HG02943 (cell line): Measurements from ENCODE around the gene NSUN2.
A peak's percentile ranks its signal among the peaks of the same experiment; 100 is the strongest.
"Not testable (repeated sequence)": the region's sequence is repeated elsewhere in the genome, so short reads cannot be mapped to it uniquely, and the experiment has no call there.

ENCODE experiments used
- ATAC-seq: cut with Tn5 transposase; IDR thresholded peaks from one replicate; pipeline ENCODE4 v1.9.1; 2021; ENCODE audit warnings: mild to moderate bottlenecking, low read depth, moderate library complexity; ENCODE audit not compliant: unreplicated experiment

Gene NSUN2

DNA sequence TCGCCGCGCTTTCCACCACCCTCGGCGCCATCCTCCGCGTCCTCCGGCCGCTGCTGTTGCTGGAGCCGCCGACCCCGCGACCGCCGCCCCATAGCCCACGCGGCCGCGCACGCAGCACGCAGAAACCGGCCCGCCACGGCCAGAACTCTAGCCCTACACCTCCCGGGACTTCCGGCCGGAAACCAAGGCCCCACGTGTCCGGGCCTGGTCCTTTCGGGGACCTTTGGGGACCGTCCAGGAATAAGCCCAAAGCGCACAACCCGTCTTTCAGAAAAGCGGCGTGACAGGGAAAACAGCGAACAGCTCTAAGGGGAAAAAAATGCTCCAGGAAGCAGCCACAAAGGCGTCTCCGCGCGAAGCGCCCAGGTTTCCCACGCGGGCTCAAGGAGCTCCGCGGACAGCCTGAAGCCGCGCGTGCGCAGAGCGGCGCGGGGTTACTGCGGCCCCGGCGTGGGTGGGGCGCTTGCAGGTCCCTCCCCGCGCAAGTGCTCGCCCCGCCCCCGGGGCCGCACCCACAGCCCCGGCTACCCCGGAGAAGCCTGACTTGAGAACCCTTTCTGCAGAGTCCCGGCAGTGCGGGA, at the start of gene NSUN2, which contains the start of gene SRD5A1:
NSUN2 (minus strand) TSS at position 157 of the 581 bp plus-strand sequence; CDS start at position 92, 65 bp downstream.
SRD5A1 (plus strand) TSS at position 553 of the 581 bp plus-strand sequence. CDS start 137 bp downstream, outside the sequence.
- ATAC-seq = peak; percentile 91

DNA sequence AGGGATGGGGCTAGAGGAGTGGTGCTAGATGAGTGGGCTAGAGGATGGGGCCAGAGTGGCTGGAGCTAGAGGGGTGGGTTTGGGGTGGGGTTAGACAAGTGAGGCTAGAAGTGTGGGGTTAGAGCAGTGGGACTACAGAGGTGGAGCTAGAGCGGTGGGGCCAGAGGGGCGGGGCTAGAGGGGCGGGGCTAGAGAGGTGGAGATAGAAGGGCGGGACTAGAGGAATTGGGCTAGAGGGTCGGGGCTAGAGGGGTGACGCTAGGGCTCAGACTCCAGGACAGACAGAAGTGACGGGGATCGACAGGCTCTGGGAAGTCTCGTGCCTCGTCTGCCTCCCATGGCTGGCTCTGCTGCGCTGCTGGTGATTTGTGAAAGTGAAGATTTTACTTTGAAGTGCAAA, 49.4 kb upstream of the NSUN2 start:
- ATAC-seq = no peak

DNA sequence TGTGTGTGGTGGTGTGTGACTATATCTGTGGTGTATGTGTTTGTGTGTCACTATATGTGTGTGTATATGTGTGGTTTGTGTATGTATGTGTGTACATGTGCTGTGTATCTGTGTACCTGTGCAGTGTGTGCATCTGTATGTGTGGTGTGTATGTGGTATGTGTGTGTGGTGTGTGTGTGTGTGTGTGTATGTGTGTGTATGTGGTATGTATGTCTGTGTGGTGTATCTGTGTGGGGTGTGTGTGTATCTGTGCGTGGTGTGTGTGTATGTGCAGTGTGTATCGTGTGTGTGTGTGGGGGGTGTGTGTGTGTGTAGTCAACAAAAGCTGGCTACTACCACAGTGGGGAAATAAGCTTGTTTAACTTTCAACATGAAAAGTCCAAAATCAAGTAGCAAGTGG, 48.8 kb upstream of the NSUN2 start:
- no peak for ATAC-seq

GRCh38 chr5:6680922-6681321, 48.1 kb upstream of the NSUN2 start:
- no peak for ATAC-seq

GRCh38 chr5:6678385-6678784, 45.5 kb upstream of the NSUN2 start:
- no peak for ATAC-seq

DNA sequence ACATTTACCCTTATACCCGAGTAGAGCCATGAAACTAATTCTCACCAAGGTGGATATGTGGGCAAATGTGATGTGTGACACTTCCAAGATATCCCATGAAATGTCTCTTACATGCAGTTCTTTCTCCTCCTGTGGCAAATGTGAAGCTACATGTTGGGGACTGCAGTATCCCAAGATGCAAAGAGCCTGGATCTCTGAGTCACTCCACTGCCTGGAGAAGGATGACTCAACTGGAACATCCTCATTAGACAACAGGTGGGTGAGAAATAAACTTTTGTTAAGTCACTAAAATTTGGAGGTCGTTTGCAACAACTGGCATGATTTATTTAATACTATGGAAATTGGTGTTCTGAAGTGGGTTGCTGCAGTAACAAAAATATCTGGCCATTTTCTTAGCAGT, 43.9 kb upstream of the NSUN2 start:
- ATAC-seq = no peak

GRCh38 chr5:6675784-6676491, 43.1 kb upstream of the NSUN2 start:
- ATAC-seq = no peak

DNA sequence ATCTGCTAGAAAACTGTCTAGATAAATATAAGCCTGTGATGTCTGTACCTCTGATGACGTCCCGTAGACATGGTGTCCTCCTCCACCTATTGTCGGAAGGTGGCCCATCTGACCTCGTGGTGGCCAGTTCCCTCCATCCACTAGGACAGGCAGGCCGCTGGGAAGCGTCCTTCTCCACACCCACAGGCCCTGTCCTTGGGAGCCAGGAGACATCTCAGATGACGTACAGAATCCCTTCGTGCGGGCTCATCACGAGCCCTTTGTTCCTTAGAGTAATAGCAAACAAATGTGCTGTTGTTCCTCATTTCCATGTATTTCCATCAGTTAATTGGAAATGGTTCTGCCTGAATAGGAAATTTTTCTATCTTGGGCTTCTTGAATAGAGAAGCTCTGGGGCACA, 42.0 kb upstream of the NSUN2 start:
- ATAC-seq = no peak

DNA sequence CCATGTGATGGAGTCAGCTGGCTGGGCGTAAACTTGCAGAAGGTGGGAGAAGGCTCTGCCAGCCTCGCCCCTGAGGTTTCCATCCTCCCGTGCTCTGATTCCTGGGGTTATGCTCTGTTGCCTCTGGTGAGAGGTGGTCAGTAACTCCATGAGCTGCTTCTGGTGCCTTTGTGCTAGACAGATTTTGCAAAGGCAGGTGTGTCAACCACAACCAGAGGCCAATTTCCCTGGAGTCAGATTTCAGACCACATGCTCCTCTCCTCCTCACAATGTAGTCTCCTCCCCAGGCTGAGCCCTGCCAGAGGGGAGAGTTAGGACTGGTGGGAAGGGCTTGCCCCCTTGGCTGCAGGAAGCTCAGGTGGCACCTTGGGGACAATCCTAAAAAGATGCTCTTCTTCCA, 41.6 kb upstream of the NSUN2 start:
- no peak for ATAC-seq

DNA sequence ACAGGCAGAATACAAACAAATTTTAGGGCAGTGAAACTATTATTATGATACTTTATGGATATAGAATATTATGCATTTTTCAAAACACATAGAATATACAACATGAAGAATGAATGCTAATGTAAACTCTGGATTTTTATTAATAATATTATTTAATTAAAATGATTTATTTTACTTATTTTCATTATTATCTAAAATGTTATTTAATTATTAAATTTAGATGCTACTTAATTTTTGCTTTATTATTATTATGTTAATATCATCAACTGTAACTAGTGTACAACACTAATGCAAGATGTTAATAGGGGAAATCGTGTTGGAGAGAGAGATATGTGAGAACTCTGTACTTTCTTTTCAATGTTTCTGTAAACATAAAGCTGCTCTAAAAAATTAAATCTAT, 41.1 kb upstream of the NSUN2 start:
- ATAC-seq = no peak

DNA sequence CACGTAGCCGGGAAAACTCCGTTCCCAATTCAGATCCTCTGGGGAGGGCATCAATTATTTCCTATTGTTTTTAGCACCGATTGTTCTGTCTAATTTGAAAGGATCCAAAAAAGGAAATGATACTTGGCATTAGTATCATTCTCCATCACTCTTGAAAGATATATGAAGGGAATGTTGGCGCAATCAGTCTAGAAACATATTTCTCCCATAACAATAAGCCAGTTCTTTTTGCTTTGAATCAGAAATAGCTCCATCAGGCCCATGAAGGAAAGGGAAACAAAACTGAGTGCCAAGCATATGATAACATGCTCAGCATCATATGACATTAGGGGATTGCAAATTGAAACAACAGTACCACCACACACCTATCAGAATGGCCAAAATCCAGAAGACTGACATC, 40.2 kb upstream of the NSUN2 start:
- ATAC-seq = no peak

DNA sequence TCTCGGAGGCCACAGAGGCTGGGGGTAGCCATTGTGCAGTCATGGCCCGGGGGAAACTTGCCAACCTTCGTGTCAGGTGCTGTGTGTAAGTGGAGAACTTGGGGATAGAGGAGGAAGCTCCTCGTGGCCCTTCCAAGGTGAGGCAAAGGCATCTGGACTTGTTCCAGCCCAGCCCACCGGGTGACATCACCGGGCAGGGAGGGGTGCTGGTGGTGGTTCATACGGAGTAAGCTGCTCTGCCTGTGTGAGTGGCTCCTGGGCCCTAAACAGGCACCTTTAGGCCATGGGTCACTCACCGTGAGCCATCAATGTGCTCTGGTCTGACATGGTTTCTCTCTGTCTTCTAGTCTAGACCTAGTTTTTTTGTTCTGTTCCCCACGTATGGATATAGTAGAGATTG, 35.9 kb upstream of the NSUN2 start:
- not testable (repeated sequence) for ATAC-seq

DNA sequence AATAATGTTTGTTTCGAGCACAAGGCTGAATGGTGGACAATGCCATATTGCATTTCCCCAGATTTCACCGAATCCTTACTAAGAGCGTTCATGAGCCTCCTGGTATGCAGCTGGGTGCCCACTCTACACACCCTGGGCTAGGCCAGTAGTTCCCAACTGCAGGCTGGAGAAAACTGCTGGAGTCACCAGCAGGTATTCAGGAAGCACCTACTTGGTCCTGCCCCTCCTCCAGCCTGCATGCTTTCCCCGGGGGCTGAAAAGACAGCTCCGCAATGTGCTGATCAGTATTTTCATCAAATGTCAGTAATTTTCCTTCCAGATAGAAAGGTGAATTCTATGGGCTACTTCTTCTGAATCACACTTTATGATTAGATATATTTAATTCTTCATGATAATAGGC, 34.8 kb upstream of the NSUN2 start:
- ATAC-seq = no peak

- ATAC-seq = no peak
These were observed 33.9 kb upstream of the NSUN2 start for GRCh38 chr5:6666762-6667161.

DNA sequence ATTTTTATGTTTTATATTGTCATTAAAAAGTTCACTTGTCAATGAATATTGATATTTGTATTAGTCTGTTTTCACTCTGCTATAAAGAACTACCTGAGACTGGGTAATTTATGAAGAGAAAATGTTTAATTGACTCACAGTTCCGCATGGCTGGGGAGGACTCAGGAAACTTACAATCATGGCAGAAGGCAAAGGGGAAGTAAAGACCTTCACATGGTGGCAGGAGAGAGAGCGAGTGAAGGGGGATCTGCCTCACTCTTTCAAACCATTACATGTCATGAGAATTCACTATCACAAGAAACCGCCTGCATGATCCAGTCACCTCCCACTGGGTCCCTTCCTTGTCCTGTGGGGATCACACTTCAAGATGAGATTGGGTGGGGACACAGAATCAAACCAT, 27.8 kb upstream of the NSUN2 start:
- ATAC-seq = peak; percentile 38

- peak; percentile 75 for ATAC-seq
These were observed 27.3 kb upstream of the NSUN2 start for GRCh38 chr5:6659941-6660684.

DNA sequence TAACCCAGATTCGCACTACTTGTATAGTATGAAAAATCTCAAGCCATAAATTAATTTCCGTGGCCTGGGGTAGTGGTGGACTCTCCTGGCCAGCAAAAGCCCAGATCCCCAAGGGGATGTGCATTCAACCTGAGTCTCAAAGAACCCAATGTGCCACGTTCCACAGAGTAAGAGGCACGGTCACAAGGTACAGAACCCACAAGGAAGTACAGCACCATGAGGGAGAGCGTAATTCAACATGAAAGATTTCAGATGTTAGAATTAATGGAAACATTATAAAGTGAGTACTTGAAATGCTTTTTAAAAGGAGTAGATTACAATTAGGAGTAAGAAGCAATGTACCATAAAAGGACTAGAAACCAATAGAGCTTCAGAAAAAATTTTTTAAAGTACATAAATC, 23.8 kb upstream of the NSUN2 start:
- ATAC-seq = no peak

GRCh38 chr5:6655432-6655831, 22.6 kb upstream of the NSUN2 start:
- ATAC-seq = no peak

DNA sequence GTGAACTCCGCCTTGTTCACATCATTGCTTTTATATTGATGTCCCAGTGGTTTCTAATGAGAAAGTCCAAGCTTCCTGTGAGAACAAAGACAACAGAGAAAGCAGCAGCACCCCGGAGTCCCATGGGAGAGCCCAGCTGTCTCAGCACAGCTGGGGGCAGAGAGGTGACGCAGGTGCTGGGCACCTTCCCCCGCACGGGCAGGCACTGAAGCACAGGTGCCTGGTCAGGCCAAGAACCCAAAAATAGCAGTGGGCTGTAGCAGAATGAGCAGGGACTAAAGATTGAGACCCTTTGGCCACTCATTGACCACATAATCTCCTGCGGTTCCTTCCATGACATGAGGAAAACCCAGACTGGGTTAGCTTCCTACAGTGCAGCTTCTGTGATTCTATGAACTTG, 19.2 kb upstream of the NSUN2 start:
- ATAC-seq = peak; percentile 93

DNA sequence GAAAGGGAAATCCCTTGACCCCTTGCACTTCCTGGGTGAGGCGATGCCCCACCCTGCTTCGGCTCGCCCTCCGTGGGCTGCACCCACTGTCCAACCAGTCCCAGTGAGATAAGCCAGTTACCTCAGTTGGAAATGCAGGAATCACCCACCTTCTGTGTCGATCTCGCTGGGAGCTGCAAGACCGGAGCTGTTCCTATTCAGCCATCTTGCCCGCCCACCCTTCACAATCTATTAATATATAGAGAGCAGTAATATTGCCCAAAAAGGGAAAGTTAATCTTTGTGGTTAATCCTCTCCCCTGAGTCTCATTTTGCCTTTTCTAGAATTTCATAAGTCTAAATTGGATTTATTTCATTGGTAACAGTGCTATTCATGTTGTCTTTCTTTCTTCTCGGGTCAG, 16.8 kb upstream of the NSUN2 start:
- ATAC-seq = no peak

- no peak for ATAC-seq
These were observed 16.3 kb upstream of the NSUN2 start for GRCh38 chr5:6649186-6649585.
